Activated T-cell treated with anti-CD3 and anti-CD28 coated beads for 24 hours (primary cell): ENCODE measurements around the gene CADPS.

ENCODE experiments used
- DNase-seq: peaks from one replicate; pipeline ENCODE4 v3.0.0-alpha.2; 2020; ENCODE audit warnings: low read depth

The CADPS gene

DNA sequence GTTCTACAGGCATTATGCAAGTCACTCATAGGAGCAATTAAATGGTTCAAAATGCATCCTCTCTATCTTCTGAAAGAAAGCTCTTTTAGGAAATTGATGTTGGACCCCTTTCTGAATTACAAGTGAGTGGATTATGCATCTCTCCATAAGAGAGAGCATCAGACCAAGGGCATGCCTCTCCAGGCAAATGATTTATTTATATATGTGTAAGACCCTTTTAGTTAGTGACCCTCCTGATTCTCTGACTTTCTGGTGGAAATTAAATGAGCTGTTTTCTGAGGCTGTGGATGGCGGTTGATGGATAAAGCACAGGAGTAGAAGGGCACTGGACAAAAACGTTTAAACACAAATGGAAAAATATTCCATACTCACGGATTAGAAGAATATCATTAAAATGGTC lies 62.6 kb downstream of the CADPS start:
- DNase-seq = no peak

DNA sequence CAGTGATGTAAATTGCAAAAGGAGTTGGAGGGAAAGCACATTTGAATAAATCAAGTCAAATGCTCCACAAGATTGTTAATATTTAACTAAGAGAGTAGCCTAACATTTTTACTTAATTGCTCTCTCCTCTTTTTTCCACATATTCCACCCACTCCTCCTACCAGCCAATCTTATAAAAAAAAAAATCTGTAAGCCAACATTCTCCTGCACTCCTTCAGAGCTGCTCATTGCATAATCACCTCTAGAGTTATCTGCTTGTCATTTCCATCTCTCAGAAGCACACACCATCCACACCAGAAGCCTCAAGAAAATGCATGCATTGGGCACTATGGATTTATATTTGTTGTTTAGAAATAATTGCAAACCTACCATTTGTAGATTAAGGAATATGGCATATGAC lies 64.1 kb downstream of the CADPS start:
- DNase-seq = no peak

DNA sequence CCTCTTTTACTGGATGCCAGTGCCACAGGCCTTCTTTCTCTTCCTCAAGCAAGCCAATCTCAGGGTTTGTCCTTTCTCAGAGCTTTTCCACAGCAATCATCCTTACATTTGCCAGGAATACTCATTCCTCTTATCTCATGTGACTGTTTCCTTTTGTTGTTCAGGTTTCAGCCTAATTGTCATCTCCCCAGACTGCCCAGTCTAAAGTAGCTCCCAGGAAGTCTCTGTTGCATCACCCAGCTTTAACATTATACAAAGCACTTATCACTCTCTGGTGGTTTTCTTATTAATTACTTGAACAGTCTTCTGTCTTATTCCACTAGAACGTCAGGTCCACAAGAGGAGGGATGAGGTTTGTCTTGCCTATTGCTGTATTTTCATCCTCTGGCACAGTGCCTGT lies 65.8 kb downstream of the CADPS start:
- DNase-seq = no peak

DNA sequence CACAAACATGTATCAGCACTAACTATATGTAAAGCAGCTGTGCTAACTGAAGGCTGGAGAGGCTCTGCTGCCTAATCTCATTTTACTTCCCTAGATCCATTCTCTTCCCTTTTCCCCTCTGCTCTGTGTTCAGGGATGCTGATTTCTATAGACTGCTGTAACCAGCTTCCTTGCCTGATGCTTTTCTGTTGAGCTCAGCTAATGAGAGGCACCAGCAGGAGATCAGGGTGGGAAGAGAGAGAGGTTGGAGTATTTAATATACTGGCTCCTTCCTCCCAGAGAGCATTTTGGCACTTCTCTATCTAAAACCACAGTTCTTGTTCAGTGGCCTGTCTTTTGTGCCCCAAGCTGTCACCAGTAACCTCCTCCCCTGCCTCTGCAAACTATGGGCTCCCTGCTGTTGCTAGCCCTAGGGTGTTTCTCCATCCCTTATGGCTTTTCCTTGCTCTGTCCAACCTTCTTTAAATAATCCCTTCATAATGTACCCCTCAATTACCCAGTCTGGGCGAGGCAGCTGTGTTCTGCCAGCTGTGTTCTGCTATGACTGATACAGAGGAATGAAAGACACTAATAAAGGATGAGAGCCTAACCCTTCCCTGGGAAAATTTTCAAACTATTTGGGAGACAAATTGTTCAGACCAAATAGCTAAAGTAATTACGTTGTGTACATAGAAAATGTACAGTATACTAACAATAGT lies 69.5 kb downstream of the CADPS start:
- DNase-seq = no peak

DNA sequence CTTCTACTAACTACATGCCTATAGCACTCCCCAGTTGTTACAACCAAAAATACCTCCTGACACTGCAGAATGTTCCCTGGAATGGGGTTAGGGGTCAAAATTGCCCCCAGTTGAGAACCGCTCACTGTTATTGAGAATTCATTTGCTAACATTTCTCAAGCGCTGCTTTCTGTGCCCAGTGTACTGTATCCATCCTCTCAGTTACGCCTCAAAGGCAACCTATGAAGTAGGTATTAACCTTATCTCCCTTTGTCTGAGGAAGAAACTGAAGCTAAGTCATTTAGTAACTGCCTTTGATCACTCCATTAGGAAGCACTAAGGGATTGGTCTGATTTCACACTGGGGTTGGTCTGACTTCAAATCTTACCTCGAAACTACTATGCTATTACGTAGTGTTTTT lies 70.1 kb downstream of the CADPS start:
- no peak for DNase-seq

DNA sequence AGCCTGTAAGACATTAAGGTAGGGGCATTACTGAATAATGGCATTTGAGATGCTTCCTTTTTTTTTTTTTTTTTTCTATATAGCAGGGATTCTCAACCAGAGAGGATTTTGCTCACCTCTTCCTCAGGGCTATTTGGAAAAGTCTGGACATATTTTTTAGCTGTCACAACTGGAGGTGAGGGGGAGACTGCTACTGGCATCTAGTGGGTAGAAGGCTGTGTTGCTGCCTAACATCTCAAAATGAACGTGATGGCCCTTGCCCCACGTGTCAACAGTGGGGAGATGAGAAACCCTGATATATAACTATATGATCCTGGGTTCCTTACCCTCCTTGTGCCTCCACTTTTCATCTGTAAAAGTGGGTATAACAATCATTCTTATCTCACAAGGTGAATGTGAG lies 71.9 kb downstream of the CADPS start:
- DNase-seq = no peak

DNA sequence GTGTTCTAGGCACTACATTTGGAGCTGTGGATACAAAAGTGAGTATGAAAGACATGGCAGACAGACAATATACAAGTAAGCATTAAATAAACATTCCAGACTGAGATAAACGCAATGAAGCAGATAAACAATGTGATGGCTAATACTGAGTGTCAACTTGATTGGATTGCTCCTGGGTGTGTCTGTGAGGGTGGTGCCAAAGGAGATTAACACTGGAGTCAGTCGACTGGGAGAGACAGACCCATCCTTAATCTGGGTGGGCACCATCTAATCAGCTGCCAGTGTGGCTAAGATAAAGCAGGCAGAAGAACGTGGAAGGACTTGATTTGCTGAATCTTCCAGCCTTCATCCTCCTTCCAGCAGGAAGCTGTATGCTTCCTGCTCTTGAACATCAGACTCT lies 77.2 kb downstream of the CADPS start:
- no peak for DNase-seq

DNA sequence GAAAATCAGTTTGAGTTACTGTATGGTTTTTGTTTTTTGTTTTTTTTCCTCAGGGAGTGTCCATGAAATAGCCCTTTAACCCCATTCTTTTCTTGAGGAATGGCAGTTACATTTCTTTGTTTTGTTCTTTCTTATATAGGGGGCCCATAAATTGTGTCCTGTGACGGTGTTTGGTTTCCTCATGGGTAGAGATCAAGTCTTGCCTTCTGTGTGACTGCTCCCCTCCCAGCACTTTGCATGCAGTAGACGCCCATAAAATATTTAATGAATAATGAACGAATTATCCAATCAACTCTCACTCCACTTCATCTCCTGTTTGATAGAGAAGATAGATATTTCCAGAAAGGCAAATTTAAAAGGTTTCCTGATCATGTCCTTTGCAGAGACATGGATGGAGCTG lies 78.1 kb downstream of the CADPS start:
- DNase-seq = no peak

DNA sequence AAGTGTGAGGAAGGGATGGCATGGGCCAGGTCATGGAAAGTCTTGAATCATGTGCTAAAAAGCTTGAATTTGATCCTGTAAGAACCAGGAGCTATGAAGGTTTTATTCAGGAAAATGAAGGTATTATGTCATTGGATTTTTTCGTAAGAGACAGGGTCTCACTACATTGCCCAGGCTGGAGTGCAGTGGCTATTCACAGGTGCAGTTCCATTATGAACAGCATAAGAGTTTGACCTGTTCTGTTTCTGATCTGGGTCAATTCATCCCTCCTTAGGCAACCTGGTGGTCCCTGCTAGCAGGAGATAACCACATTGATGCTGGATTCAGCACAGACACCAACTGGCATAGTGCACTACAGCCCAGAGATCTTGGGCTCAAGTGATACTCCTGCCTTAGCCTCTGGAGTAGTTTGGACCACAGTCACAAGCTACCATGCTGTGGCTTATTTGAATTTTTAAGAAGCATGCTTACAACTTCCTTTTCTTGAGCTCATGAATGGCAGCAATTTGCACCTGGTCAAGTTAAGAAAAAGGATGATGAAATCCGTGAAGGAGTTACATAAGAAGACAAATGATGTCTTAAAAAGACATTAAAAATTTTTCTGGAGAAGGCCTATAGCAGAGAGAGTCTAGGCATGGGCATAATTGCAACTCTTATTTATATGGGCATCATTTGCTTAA lies 79.1 kb downstream of the CADPS start:
- DNase-seq = no peak

DNA sequence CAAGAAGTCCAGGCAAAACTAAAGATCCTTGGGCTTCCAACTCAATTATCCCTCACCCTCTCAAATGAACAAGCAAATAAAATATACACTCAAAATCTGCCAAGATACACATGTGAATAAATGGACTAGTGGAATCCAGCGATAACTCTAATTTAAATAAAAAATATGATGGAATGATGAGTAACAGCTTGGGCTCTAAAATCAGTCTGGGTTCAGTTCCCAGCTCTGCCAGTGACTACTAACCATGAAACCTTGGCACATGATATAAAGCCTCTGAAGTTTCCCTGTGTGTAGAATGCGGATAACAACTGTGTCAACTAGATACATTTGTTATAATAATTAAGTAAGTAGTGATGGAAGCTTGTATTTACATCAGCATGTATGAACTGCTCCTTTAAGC lies 81.3 kb downstream of the CADPS start:
- no peak for DNase-seq

DNA sequence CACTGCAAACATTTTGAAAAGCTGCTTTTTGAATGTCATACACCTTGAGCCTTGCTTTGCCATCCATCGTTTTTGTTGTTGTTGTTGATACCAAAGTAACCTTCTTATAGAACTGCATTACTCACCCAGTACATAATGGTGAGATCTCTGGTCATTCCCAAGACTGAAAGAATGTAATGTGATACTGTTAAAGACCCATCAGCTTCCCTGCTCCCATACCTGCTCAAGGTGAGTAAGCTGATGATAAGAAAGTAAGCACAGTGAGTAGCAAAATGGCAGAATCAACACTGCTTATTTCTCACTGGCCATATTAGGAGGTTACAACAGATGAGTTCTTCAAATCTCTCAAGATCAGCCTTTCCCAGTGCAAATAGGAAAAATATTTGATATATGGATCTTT lies 89.8 kb downstream of the CADPS start:
- DNase-seq = no peak

DNA sequence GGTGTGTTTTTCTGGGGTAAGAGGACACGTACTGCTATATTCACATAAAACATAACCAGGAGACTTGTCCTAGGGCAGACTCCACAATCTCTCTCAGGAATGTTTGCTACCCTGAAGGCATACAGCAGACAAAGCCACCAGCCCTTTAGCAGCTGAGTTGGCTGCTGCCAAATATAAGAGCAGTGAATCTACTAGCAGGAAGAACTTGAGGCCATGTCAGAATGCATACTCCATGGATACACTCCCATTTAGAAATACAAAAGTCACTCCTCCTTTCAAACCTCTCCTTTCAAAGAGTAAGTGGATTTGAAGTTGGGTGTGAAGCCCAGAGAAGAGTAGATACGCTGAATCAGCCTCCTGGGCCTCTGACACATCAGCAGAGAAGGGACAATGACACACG lies 94.1 kb downstream of the CADPS start:
- DNase-seq = no peak

DNA sequence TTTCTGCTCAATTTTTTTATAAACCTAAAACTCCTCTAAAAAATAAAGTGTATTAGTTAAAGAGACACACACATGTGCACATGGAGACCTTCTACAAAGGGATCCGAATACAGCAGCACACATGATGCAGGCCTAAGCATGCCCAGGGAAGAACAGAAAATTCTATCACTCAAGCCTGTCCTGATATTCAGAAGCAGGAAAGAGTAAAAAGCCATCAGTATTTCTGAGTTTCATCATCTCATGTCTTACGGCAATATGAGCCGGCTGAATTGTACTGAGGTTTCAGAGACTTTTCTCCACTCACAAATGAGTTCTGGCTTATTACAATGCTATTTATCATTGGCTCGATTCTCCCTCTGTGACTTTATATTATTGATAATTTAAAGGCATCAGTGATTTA lies 97.5 kb downstream of the CADPS start:
- no peak for DNase-seq

DNA sequence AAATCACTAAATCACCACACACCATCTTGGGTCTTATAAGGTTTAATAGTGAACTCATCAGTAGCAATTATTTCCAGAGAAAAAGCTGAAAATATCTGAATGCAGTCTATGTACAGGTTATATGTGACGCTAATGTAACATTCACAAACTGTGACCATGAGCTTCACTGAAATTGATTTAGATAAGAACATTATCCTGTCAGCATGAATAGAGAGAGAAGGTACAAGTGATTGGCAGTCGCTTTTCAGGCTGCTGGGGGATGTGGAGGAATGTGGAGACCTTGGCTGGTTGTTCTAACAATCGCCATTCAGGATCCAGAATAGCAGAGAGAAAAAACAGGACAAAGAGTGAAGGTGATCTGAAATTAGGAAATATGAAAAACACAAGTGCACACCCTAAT lies 98.1 kb downstream of the CADPS start:
- DNase-seq = no peak

DNA sequence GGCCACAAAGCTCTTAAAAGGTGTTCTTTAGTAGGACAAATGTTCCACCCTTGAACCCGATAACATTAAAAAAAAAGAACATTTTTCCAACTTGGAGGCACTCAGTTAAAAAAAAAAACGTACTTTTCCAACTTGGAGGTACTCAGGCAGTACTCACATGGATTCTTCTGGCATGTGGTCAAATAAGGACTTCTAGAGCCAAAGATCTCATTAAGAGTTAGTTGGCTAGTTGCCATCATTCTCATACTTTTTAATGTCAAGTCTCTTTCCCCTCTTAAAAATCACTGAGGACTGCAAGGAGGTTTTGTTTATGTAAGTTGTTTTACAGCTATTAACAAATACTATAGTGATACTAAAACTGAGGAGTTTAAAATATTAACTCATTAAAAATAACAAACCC lies 101.0 kb downstream of the CADPS start:
- DNase-seq = no peak

DNA sequence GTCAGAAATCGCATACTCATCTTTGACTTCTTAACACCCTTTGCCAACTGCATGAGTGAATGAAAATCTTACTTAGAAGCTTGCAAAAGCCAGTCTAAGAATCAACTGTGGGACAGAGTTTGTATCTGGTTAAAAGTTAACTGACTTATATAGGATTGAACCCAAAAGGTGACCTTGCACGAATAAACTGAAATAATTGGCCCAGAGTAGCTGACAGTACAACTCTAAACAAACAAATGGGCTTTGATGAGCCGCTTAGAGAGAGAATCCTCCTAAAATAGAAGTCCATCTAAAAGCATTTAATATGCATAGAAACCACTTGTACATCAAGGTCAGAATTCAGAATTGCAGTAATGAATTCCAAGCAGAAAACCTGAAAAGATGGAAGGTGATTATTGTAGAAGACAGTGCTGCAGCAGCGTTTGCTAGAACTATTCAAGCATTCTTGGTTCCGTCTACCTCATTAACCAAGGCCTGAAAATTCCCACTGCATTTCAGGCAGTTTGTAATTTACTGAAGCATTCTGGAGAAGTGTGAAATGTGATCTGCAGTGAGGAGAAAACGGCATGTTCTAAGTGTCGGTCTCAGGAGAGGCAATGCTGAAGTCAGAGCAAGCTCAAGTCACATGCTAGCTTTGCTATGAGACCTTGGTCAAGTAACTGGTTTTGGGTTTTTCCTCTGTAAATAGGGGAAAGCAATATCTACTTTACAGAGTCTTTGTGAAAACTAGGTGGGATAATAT lies 103.7 kb downstream of the CADPS start:
- no peak for DNase-seq

DNA sequence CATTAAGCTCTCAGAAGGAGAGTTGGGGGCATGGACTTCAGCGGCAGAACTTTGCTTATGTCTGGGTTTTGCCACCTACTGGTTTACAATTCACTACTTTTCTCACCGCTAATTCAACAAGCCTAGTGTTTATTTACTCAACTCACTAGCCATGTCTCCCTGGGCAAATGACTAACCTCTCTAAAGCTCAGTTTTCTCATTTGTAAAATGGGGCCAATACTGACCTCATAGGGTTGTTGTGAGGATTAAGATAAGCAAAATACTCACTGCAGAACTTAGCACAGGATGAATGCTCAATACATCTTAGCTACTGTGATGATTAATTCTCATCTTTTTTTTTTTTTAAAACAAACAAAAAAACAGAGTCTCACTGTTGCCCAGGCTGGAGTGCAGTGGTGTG lies 106.3 kb downstream of the CADPS start:
- DNase-seq = no peak

DNA sequence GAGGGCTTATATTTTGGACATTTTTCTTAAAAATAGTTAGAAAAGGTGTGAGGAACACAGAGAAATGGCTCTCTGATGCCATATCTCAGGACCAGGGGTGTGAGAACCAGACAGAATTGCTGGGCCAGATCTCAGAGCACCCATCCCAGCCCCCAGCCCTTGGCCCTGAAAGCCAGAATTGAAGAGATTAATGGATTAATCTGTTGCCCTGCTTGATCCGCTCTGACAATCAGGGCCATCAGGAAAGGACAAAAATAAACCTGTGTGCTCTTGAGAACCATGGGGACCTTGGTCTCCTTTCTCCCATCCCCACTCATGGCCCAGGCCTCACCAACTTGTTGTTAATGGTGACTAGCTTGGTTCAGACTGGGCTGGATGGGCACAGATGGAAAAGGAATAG lies 113.5 kb downstream of the CADPS start:
- DNase-seq = no peak

DNA sequence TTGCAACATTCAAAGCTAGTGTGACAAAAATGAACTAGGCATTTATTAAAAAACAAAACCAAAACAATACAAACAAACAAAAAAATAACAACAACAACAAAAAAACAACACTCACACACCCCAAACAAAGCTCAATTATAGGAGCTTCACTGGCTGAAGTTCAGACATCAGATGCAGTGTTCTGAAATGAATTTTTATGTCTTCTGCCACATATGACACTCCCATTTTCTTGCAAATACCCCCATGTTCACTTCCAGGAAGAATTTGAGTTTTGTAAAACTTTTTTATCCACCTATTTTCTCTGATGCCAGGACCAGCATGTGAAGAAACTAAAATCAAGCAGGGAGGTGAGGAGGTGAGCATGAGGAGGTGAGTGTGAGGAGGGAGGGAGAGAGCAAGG lies 113.9 kb downstream of the CADPS start:
- no peak for DNase-seq

DNA sequence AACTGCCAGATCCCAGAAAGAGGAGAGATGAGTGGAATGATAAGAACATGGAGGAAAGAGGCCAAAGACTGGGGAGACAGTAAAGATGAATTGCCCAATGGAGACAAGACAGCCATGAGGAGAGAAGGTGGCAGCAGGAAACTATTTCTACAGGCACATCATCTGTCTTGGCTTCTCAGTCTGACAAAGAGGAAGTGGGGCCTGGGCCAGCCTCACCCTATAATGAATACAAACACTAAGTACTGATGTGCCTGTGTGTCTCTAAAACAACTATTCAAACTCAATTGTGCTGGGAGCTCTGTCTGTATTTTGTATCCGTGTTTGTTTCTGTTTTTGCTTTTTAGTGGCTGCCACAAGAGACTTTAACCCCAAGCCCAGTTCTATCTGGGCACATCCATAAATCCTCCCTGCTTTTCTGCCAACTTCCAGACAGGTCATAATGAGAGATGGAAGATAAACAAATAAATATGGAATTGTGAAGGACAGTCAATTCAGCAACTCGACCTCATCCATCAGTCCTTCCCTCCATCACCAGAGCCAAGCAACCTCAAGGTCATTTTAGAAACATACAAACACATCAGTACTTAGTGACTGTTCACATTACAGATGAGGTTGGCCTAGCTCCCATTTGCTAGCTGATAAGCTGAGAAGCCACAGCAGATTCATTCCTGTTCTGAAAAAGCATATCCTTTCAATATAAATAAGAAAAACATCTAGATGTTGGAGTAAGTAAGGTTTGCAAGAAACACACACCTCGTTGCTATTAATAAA lies 116.7 kb downstream of the CADPS start:
- DNase-seq = no peak

DNA sequence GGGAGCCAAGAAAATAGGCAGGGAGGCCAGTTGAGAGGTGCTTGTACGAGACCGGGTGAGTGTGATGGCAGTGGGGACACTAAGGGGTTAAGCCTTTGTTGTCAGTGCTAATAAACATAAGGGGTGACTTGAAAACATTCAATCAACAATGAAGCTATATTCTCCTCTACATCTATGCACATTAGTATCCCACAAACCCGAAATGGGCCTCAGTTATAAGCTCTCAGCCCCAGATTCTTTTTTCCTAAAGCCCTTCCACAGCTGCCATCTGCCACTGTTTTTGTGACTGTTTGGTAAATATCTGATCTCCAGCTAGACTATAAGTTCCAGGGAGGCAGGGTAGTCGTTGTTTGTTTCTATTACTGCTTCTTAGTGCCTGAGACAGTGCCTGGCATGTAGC lies 118.2 kb downstream of the CADPS start:
- no peak for DNase-seq

DNA sequence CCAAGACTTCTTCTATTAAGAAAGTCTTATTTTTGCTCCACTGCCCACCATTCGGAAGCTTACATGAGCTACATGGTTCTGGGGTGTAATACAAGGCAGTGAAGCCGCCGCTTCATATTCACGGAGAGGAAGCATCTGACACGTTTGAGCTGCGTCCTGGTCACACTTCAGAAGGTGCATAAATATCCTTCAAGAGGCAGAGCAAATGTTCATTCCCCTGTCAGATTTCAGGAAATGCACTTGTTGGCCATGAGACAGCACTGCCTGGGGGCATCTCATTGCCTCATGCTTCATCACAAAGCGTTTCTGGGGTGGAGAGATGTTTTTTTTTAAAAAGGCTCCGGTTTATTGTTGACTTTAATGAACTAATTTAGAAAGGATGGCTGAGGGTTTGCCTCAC lies 119.9 kb downstream of the CADPS start:
- DNase-seq = no peak

DNA sequence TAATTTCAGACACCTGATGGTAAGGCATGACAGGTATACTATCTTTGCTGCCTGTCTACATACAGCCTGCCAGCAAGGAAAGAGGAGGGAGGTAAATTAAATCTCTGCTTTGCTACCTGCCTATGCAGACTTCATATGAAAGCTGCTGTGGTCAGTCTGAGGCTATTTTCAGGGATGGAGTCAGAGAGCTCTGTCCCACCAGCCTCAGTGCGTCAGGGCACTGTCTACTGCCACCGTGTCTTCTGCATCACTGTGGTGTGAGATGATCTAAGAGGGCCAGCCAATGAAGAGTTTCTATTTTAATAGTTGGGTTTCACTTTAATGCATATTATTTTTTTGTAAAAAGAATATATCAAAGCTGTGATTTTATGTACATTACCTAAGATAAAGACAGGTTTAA lies 125.6 kb downstream of the CADPS start:
- no peak for DNase-seq
